Endothelial cell of umbilical vein (primary cell): ENCODE results near the gene MACROD2. TPM values are rescaled to one million over a fixed set of nuclear protein-coding genes. Genes with fewer than 3 reads are reported as not detected.

Experiments
- BruUV-seq: library from RNA; stranded (reverse); fragments of 400-500 nt; replicated peaks from 2 replicates; lab custom pipeline; 2021; lab: Mats Ljungman, UMichigan
- CTCF ChIA-PET: fragments of 300-600, 350-600 bp; sonication (Branson Sonifier 250); formaldehyde crosslinking; loops from one replicate; lab custom pipeline; 2021; ENCODE audit warnings: antibody characterized with exemption, inconsistent platforms; lab: Charles Lee
- POLR2A ChIA-PET: fragments of 300-600, 350-600 bp; sonication (Branson Sonifier 250); formaldehyde crosslinking; loops from one replicate; lab custom pipeline; 2021; ENCODE audit warnings: antibody characterized with exemption, inconsistent platforms; lab: Charles Lee
- DNase-seq: peaks from one replicate; pipeline ENCODE4 v3.0.0-alpha.2; 2011; ENCODE audit warnings: low read depth, low spot score
- FAIRE-seq: peaks from 2 replicates; lab custom pipeline; 2011; peaks lifted over from hg19 to GRCh38; lab: Jason Lieb, UNC
- H2AFZ ChIP-seq: 2 replicates; pipeline ENCODE4 v1.6.0; 2012; ENCODE audit warnings: low read depth, low read length, control low read depth, inconsistent platforms
- H3K27ac ChIP-seq: 2 replicates; pipeline ENCODE4 v1.5.1; 2011; ENCODE audit warnings: low read depth, mild to moderate bottlenecking, control low read depth, low read length, moderate library complexity; ENCODE audit not compliant: insufficient read depth
- H3K27me3 ChIP-seq, 2 experiments: 2 replicates each; pipeline versions ENCODE4 v1.6.0 to v1.6.1; 2011; ENCODE audit warnings: low read length in 2 of 2, mixed read lengths in 1 of 2; ENCODE audit not compliant: control insufficient read depth in 2 of 2, insufficient read depth in 2 of 2
- H3K36me3 ChIP-seq, 2 experiments: 2 replicates in 1 of 2; 3 replicates in 1 of 2; pipeline ENCODE4 v1.5.1; 2011; ENCODE audit warnings: low read length in 2 of 2, mild to moderate bottlenecking in 1 of 2, moderate library complexity in 1 of 2; ENCODE audit not compliant: control insufficient read depth in 2 of 2, insufficient read depth in 2 of 2; ENCODE audit errors: extremely low read depth in 1 of 2
- H3K4me1 ChIP-seq: 3 replicates; pipeline ENCODE4 v1.5.1; 2011; ENCODE audit warnings: mild to moderate bottlenecking, low read length; ENCODE audit not compliant: control insufficient read depth, insufficient read depth; ENCODE audit errors: extremely low read depth
- H3K4me2 ChIP-seq: 2 replicates; pipeline ENCODE4 v1.6.1; 2011; ENCODE audit warnings: low read length, control low read depth, mixed read lengths; ENCODE audit not compliant: insufficient read depth
- H3K4me3 ChIP-seq, 3 experiments: fragments of 200-600 bp in 1 of 3; sonication (generic), shearing (Covaris generic) in 1 of 3; replicated peaks in 1 of 3; 2 replicates each; pipeline ENCODE4 v1.5.1; 2011 to 2016; ENCODE audit warnings: control low read depth in 3 of 3, low read length in 3 of 3, mild to moderate bottlenecking in 2 of 3, inconsistent platforms in 1 of 3, low read depth in 1 of 3, moderate library complexity in 1 of 3; ENCODE audit not compliant: insufficient read depth in 1 of 3
- H3K79me2 ChIP-seq: 2 replicates; pipeline ENCODE4 v1.6.0; 2012; ENCODE audit warnings: low read length, inconsistent platforms; ENCODE audit not compliant: control insufficient read depth, insufficient read depth
- H3K9ac ChIP-seq: replicated peaks from 2 replicates; pipeline ENCODE3; 2011; ENCODE audit warnings: low read length, control low read depth; ENCODE audit not compliant: insufficient read depth; ENCODE audit errors: extremely low read depth
- H3K9me1 ChIP-seq: replicated peaks from 3 replicates; pipeline ENCODE4 v1.6.0; 2011; ENCODE audit warnings: mild to moderate bottlenecking, low read length; ENCODE audit not compliant: control insufficient read depth, insufficient read depth; ENCODE audit errors: extremely low read depth
- H3K9me3 ChIP-seq: replicated peaks from 2 replicates; pipeline ENCODE4 v1.5.1; 2012; ENCODE audit warnings: low read length, inconsistent platforms; ENCODE audit not compliant: control insufficient read depth, insufficient read depth
- H4K20me1 ChIP-seq: replicated peaks from 2 replicates; pipeline ENCODE3; 2011; ENCODE audit warnings: mild to moderate bottlenecking, low read length; ENCODE audit not compliant: control insufficient read depth, insufficient read depth; ENCODE audit errors: extremely low read depth
- CTCF ChIP-seq, 2 donors: IDR thresholded peaks; 1 replicate in 1 of 2; 2 replicates in 1 of 2; pipeline ENCODE4 v1.5.1; 2011; ENCODE audit warnings: low read length in 2 of 2, mild to moderate bottlenecking in 2 of 2, moderate library complexity in 2 of 2, control low read depth in 1 of 2, inconsistent platforms in 1 of 2, low read depth in 1 of 2; ENCODE audit not compliant: insufficient read depth in 1 of 2; ENCODE audit errors: extremely low read depth in 1 of 2
- EZH2 ChIP-seq: IDR thresholded peaks from 2 replicates; pipeline ENCODE4 v1.6.1; 2012; ENCODE audit warnings: borderline replicate concordance, low read depth, mild to moderate bottlenecking, moderate library complexity, low read length, inconsistent platforms; ENCODE audit not compliant: severe bottlenecking
- FOS ChIP-seq: IDR thresholded peaks from 2 replicates; pipeline ENCODE4 v1.6.1; 2011; ENCODE audit warnings: mild to moderate bottlenecking, low read length, moderate library complexity, borderline replicate concordance; ENCODE audit not compliant: insufficient read depth
- GATA2 ChIP-seq: IDR thresholded peaks from 2 replicates; pipeline ENCODE4 v1.7.0; 2011; ENCODE audit warnings: low read depth, mild to moderate bottlenecking, moderate library complexity, mixed read lengths, low read length; ENCODE audit not compliant: insufficient read length, insufficient read depth
- JUN ChIP-seq: IDR thresholded peaks from 2 replicates; pipeline ENCODE4 v1.6.1; 2011; ENCODE audit warnings: borderline replicate concordance, low read depth; ENCODE audit not compliant: insufficient read length, insufficient read depth
- MAX ChIP-seq: IDR thresholded peaks from 2 replicates; pipeline ENCODE4 v1.6.1; 2011; ENCODE audit not compliant: insufficient read depth, insufficient read length
- MYC ChIP-seq: IDR thresholded peaks from one replicate; pipeline ENCODE4 v1.6.1; 2011; ENCODE audit warnings: mild to moderate bottlenecking, low read depth, low read length
- POLR2A ChIP-seq: IDR thresholded peaks from 2 replicates; pipeline ENCODE4 v1.6.1; 2012; ENCODE audit warnings: low read depth, mild to moderate bottlenecking, control low read depth, low read length
- dilution Hi-C: fragments of 300-500 bp; cut with MboI; formaldehyde crosslinking; loops from one replicate; pipeline ENCODE4 v1.15.0; 2019; ENCODE audit warnings: low sequenced_read_pairs; ENCODE audit not compliant: extremely low pct_ligation_motif_present
- intact Hi-C: fragments of 100-400 bp; cut with micrococcal nuclease; formaldehyde crosslinking; loops from one replicate; pipeline ENCODE4 v1.10.0; 2022
- polyA plus RNA-seq, 4 experiments: library from polyadenylated mRNA; depleted of rRNA in 3 of 4; stranded (reverse) in 3 of 4; unstranded in 1 of 4; fragments of >200 nt; gene quantifications; 2 replicates each; pipeline versions ENCODE4 v1.2.1 to v1.2.3, GENCODE V29; 2011 to 2012; ENCODE audit warnings: missing spikeins in 1 of 4
- total RNA-seq: library from RNA; stranded (reverse); gene quantifications from 2 replicates; pipeline ENCODE4 v1.2.3, GENCODE V29; 2021

The MACROD2 gene
- total and polyA plus RNA-seq, 2 donors (not counting 3 experiments of a cell fraction or from before 2014, with no cell fraction given) = 0.11 to 0.73 TPM

- no peaks in the 10 kb centered on the region for H3K9me1 ChIP-seq
- no peaks in the 10 kb centered on the region for H3K27me3 ChIP-seq
- FAIRE-seq (no peak), DNase-seq (no peak)
- no peaks in the 10 kb centered on the region for H3K79me2 ChIP-seq
- intact Hi-C loops (loop anchor here (5.0 kb wide), 1 partner anchor 104 kb away; no protein-coding TSS in a partner anchor), dilution Hi-C loops (no loop called here)
- H3K27ac ChIP-seq = no peak overlapping the region
- POLR2A ChIA-PET = no interaction called here
- TF ChIP-seq EZH2 (no peak), POLR2A (no peak), MAX (no peak), JUN (no peak), FOS (no peak), MYC (no peak), GATA2 (no peak)
- no peaks in the 10 kb centered on the region for H3K9me3 ChIP-seq
- no peaks in the 10 kb centered on the region for H3K4me1 ChIP-seq
- no TSS peak for BruUV-seq
- CTCF ChIA-PET = no interaction called here
- no peak overlapping the region for H3K4me2 ChIP-seq
- H3K9ac ChIP-seq = no peak overlapping the region
- no peak overlapping the region for H2AFZ ChIP-seq
- no peak overlapping the region for H3K4me3 ChIP-seq
- no peaks in the 10 kb centered on the region for H3K36me3 ChIP-seq
- no peaks in the 10 kb centered on the region for H4K20me1 ChIP-seq
These were observed 1761.4 kb downstream of the MACROD2 start for GRCh38 chr20:15756754-15757115.

GRCh38 chr20:15759594-15759993 is 1764.3 kb downstream of the MACROD2 start:
- DNase-seq (peak; percentile 21), FAIRE-seq (no peak)
- dilution Hi-C loops (no loop called here), intact Hi-C loops (loop anchor here (5.0 kb wide), 1 partner anchor 107 kb away; no protein-coding TSS in a partner anchor)
- Histone ChIP-seq H3K4me1 (no peaks in the 10 kb centered on the region), H3K9me1 (no peaks in the 10 kb centered on the region), H3K9ac (no peak overlapping the region), H3K27me3 (no peaks in the 10 kb centered on the region), H3K9me3 (no peaks in the 10 kb centered on the region), H3K36me3 (no peaks in the 10 kb centered on the region), H3K27ac (no peak overlapping the region), H3K4me2 (no peak overlapping the region), H3K79me2 (no peaks in the 10 kb centered on the region), H3K4me3 (no peak overlapping the region), H2AFZ (no peak overlapping the region), H4K20me1 (no peaks in the 10 kb centered on the region)
- no TSS peak for BruUV-seq
- ChIA-PET CTCF (interaction anchor here (0.9 to 1.6 kb wide), 4 partner anchors 10 to 1422 kb away, joined by 3 to 4 read pairs (median 3); partner anchors contain the start of gene FLRT3), POLR2A (no interaction called here)
- TF ChIP-seq JUN (no peak), FOS (no peak), CTCF (IDR thresholded peaks at IDR 0.05; ENCODE audit: extremely low read depth in 1 of 2, insufficient read depth in 1 of 2, low read depth in 1 of 2, low read length in 2 of 2) (peak in 1 of 2 donors; percentile 2)
